ENCODE measurements around the gene ANKRD34A.

Gene ANKRD34A

GRCh38 chr1:145964328-145965118, at the start of gene ANKRD34A, which contains the start of gene POLR3GL:
ANKRD34A (minus strand) TSS chr1:145964575; CDS start chr1:145961759, 2,816 bp downstream.
POLR3GL (plus strand) TSS chr1:145964690; CDS start chr1:145974866, 10,176 bp downstream.
- no peaks in the 10 kb centered on the region for H4K20me1 ChIP-seq
- peak within 1 kb of the TSS; percentile 73 for H3K4me3 ChIP-seq
- peaks cover 7% of the 10 kb centered on the region for H3K36me3 ChIP-seq
- peak within 1 kb of the TSS; percentile 78 for H3K9ac ChIP-seq
- H3K4me2 ChIP-seq: peak within 1 kb of the TSS; percentile 99
- TF ChIP-seq Cebpa-rat (IDR thresholded peaks at IDR 0.05): no peak
- peak within 1 kb of the TSS; percentile 70 for H3K27ac ChIP-seq
- H3K27me3 ChIP-seq: peaks cover 34% of the 10 kb centered on the region
- H3K4me1 ChIP-seq: peaks cover 49% of the 10 kb centered on the region
- H3K9me3 ChIP-seq: peaks cover 10% of the 10 kb centered on the region

- Histone ChIP-seq H4K20me1 (no peaks in the 10 kb centered on the region), H3K4me1 (no peaks in the 10 kb centered on the region)
- TF ChIP-seq Cebpa-rat (IDR thresholded peaks at IDR 0.05): no peak
These were observed 49.2 kb upstream of the ANKRD34A start for GRCh38 chr1:146013559-146013922.

DNA sequence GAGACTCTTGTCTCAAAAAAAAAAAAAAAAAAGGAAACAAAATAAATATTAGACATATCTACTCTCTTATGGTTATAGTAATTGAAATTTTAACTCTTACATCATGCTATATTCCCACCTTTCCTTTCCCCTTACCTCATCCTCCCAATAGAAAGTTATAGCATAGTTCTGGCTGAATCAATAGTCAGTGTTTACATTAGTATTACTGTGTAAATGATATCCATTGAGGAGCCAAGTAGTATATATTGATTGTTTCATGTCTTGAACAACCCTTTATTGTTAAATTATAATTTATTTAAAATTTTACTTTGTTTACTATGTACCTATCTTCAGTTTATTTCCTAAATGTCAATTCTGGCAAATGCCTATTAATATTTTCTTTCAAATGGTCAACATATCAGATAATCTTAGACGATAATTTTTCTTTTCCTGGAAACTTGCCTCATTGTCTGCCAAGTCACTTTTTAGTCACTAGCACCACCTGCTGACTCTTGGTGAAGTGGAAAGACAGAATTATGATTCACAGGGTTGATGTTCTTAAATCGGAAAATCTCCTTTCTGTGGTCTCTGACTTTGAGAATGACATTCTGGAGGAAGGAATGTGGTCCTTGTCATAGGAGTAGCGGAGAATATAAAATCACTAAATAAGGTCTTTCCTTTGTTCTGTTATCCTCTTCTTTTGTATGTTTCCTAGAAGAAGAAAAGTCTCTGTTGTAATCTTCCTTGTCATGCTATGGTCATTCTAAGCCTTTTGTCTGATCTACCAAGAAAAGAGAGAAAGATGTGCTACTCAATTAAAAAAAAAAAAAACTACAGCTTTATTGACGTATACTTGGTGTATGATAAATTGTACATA, 48.6 kb upstream of the ANKRD34A start:
- H3K4me3 ChIP-seq: no peak overlapping the region
- 0 out of 2 replicates have a peak, but pooled peaks cover under 1% of the 10 kb centered on the region for H3K27me3 ChIP-seq
- no peaks in the 10 kb centered on the region for H3K4me1 ChIP-seq
- H3K27ac ChIP-seq: no peak overlapping the region
- H3K9me3 ChIP-seq: no peaks in the 10 kb centered on the region
- H3K4me2 ChIP-seq: no peak overlapping the region
- no peak for TF ChIP-seq Cebpa-rat (IDR thresholded peaks at IDR 0.05)
- no peaks in the 10 kb centered on the region for H3K36me3 ChIP-seq
- no peaks in the 10 kb centered on the region for H4K20me1 ChIP-seq
- no peak overlapping the region for H3K9ac ChIP-seq

More at GRCh38 chr1:146013559-146013922, 49.2 kb upstream of the ANKRD34A start:
- no peaks in the 10 kb centered on the region for H3K9me3 ChIP-seq
- no peaks in the 10 kb centered on the region for H3K36me3 ChIP-seq
- peaks cover 6% of the 10 kb centered on the region; the same call in 1 of the 2 replicates for H3K27me3 ChIP-seq
- no peak overlapping the region for H3K4me3 ChIP-seq
- no peak overlapping the region for H3K9ac ChIP-seq
- no peak overlapping the region for H3K4me2 ChIP-seq
- H3K27ac ChIP-seq: no peak overlapping the region

DNA sequence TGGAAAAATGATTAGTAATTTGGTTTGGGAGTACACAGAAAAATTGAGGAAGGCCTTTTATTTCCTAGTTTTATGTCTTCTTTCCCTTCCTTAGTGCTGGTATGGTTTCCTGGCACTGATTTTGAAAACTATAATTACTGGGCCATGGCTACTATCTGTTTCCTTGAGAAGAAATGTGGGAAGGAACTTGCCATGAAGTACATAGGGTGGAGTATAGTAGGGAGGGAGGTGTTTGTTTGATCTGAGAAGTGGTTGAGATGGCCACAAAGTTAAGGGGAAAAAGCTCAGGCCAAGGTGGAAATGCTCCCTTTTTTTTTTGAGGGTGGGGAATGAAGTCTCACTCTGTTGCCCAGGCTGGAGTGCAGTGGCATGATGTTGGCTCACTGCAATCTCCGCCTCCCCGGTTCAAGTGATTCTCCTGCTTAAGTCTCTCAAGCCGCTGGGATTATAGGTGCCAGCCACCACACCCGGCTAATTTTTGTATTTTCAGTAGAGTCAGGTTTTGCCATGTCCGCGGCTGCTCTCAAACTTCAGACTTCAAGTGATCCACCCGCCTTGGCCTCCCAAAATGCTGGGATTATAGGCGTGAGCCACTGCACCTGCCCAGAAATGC, 45.9 kb upstream of the ANKRD34A start:
- Histone ChIP-seq H3K9ac (no peak overlapping the region), H3K27ac (no peak overlapping the region), H4K20me1 (no peaks in the 10 kb centered on the region), H3K36me3 (no peaks in the 10 kb centered on the region), H3K4me1 (peaks cover 8% of the 10 kb centered on the region), H3K4me2 (no peak overlapping the region), H3K4me3 (no peak overlapping the region), H3K9me3 (no peaks in the 10 kb centered on the region), H3K27me3 (no peaks in the 10 kb centered on the region)
- TF ChIP-seq Cebpa-rat (IDR thresholded peaks at IDR 0.05): no peak

- Histone ChIP-seq H3K4me1 (peaks cover 8% of the 10 kb centered on the region), H3K4me2 (no peak overlapping the region), H3K27me3 (no peaks in the 10 kb centered on the region), H3K4me3 (no peak overlapping the region), H3K27ac (no peak overlapping the region), H3K9ac (no peak overlapping the region), H3K36me3 (no peaks in the 10 kb centered on the region), H3K9me3 (no peaks in the 10 kb centered on the region), H4K20me1 (no peaks in the 10 kb centered on the region)
- no peak for TF ChIP-seq Cebpa-rat (IDR thresholded peaks at IDR 0.05)
These were observed 43.2 kb upstream of the ANKRD34A start for GRCh38 chr1:146007489-146008133.

DNA sequence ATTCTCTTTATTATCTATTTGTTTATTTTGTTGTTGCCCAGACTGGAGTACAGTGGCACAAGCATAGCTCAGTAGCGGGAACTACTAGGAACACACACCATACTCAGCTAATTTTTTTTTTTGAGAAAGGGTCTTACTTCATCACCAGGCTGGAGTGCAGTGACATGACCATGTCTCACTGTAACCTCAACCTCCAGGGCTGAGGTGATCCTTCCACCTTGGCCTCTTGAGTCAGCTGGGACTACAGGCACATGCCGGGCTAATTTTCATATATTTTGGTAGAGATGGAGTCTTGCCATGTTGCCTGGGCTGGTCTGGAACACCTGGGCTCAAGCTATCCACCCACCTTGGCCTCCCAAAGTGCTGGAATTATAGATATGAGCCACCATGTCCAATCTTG, 37.3 kb upstream of the ANKRD34A start:
- TF ChIP-seq Cebpa-rat (IDR thresholded peaks at IDR 0.05): no peak
- Histone ChIP-seq H3K27ac (no peak overlapping the region), H3K4me3 (no peak overlapping the region), H3K4me2 (no peak overlapping the region), H4K20me1 (no peaks in the 10 kb centered on the region), H3K36me3 (no peaks in the 10 kb centered on the region), H3K27me3 (no peaks in the 10 kb centered on the region), H3K4me1 (peaks cover 38% of the 10 kb centered on the region), H3K9me3 (no peaks in the 10 kb centered on the region), H3K9ac (no peak overlapping the region)

GRCh38 chr1:145999321-146000024, 35.1 kb upstream of the ANKRD34A start:
- H3K4me2 ChIP-seq: peak overlapping the region; percentile 93
- H3K36me3 ChIP-seq: peaks cover 10% of the 10 kb centered on the region
- H4K20me1 ChIP-seq: peaks cover 16% of the 10 kb centered on the region
- TF ChIP-seq Cebpa-rat (IDR thresholded peaks at IDR 0.05): no peak
- H3K27ac ChIP-seq: peak overlapping the region; percentile 48
- H3K9me3 ChIP-seq: no peaks in the 10 kb centered on the region
- H3K4me3 ChIP-seq: no peak overlapping the region
- H3K9ac ChIP-seq: peak overlapping the region; percentile 18; the same call in 1 of the 2 replicates
- peaks cover 37% of the 10 kb centered on the region for H3K4me1 ChIP-seq
- no peaks in the 10 kb centered on the region for H3K27me3 ChIP-seq

DNA sequence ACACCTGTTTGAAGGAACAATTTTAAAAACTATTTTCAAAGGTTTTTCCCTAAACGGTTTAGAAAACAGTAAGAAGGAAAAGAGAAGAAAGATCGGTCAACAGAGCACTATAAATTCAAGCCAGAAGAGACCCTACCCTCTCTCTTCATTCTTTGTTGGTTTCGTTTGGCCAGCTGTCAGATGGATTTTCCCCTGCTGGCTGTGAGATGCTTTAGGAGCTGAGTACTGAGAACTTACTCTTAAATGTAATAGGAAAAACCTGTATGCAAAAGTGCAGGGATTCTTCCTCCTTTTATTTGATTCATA, 33.3 kb upstream of the ANKRD34A start:
- TF ChIP-seq Cebpa-rat (IDR thresholded peaks at IDR 0.05): no peak
- peaks cover 55% of the 10 kb centered on the region for H3K4me1 ChIP-seq
- peak overlapping the region; percentile 82 for H3K4me3 ChIP-seq
- peak overlapping the region; percentile 89 for H3K27ac ChIP-seq
- H3K9me3 ChIP-seq: no peaks in the 10 kb centered on the region
- H3K36me3 ChIP-seq: peaks cover 28% of the 10 kb centered on the region
- peak overlapping the region; percentile 93 for H3K4me2 ChIP-seq
- peaks cover 34% of the 10 kb centered on the region for H4K20me1 ChIP-seq
- H3K27me3 ChIP-seq: no peaks in the 10 kb centered on the region
- H3K9ac ChIP-seq: peak overlapping the region; percentile 98; the same call in 1 of the 2 replicates
